Kidney (tissue), 14 donors: ENCODE measurements around the gene ASPG. TPM values are rescaled to one million over a fixed set of nuclear protein-coding genes. Genes with fewer than 3 reads are reported as not detected.

Experiments
- DNase-seq, 5 donors: peaks; one replicate each; pipeline ENCODE4 v3.0.0-alpha.2; 2013 to 2020
- FAIRE-seq: peaks from 2 replicates; lab custom pipeline; 2012; peaks lifted over from hg19 to GRCh38; lab: Jason Lieb, UNC
- H3K27ac ChIP-seq, 2 donors: one replicate each; pipeline ENCODE4 v1.7.0; 2013; ENCODE audit warnings: low read depth in 2 of 2, low read length in 2 of 2, inconsistent platforms in 1 of 2
- H3K27me3 ChIP-seq: one replicate; pipeline ENCODE4 v1.7.1; 2013; ENCODE audit warnings: low read length, inconsistent platforms; ENCODE audit not compliant: control insufficient read depth, insufficient read depth
- H3K36me3 ChIP-seq, 3 donors: one replicate each; pipeline versions ENCODE4 v1.7.0 to v1.7.1; 2013; ENCODE audit warnings: low read length in 3 of 3, control low read depth in 1 of 3, inconsistent platforms in 1 of 3; ENCODE audit not compliant: insufficient read depth in 3 of 3, control insufficient read depth in 2 of 3
- H3K4me1 ChIP-seq, 3 donors: one replicate each; pipeline versions ENCODE4 v1.7.0 to v1.7.1; 2013; ENCODE audit warnings: low read length in 3 of 3, inconsistent platforms in 1 of 3, low read depth in 1 of 3; ENCODE audit not compliant: control insufficient read depth in 2 of 3, insufficient read depth in 2 of 3
- H3K4me3 ChIP-seq, 3 donors: one replicate each; pipeline versions ENCODE4 v1.7.0 to v1.8.1; 2013; ENCODE audit warnings: low read length in 3 of 3, control low read depth in 1 of 3, inconsistent platforms in 1 of 3
- H3K9ac ChIP-seq, 3 donors: one replicate each; pipeline versions ENCODE4 v1.7.0 to v1.7.1; 2013; ENCODE audit warnings: low read length in 3 of 3, control low read depth in 1 of 3, inconsistent platforms in 1 of 3
- H3K9me3 ChIP-seq, 3 donors: one replicate each; pipeline versions ENCODE4 v1.7.0 to v1.7.1; 2013; ENCODE audit warnings: low read length in 3 of 3, control low read depth in 1 of 3, inconsistent platforms in 1 of 3; ENCODE audit not compliant: control insufficient read depth in 2 of 3, insufficient read depth in 1 of 3
- CTCF ChIP-seq: IDR thresholded peaks from 3 replicates; pipeline ENCODE4 v1.5.1; 2012; ENCODE audit warnings: mild to moderate bottlenecking, moderate library complexity, borderline replicate concordance; ENCODE audit not compliant: insufficient read depth; ENCODE audit errors: extremely low read depth
- intact Hi-C: fragments of 100-400 bp; cut with DNase I; formaldehyde crosslinking; loops from one replicate; pipeline ENCODE4 v1.11.1; 2022
- polyA plus RNA-seq: library from polyadenylated mRNA; stranded (reverse); fragments of 350-450 nt; fragmentation: Illumina TruSeq; extraction: RNeasy Lipid Tissue Mini Kit (QIAGEN cat#74804); gene quantifications from one replicate; pipeline ENCODE4 v1.2.3, GENCODE V29; 2014; ENCODE audit warnings: low read depth, low replicate concordance; ENCODE audit not compliant: insufficient read depth
- total RNA-seq: library from RNA; stranded (reverse); fragmentation: NEBNext Ultra II Directional; extraction: Animal tissue kit (Norgen Biotek cat#: 25700); gene quantifications from one replicate; pipeline ENCODE4 v1.2.1, GENCODE V29; 2021
- donor health status: control.
- donor health status: control.
- donor health status: control.
- donor health status: control.
- donor health status: control.
- donor health status: DM: yes; HTN: yes; CAD: no.
- donor health status: Normal renal cell carcinoma (clear cell type).

Gene ASPG
- total and polyA plus RNA-seq, 2 donors from 2014 or later: 2.5 to 58.1 TPM

- intact Hi-C loops: no loop called here
- H3K4me3 ChIP-seq: no peak overlapping the region
- H3K27me3 ChIP-seq: no peaks in the 10 kb centered on the region
- DNase-seq (peak in 2 of 5 donors; percentile 48 to 62), FAIRE-seq (no peak)
- H3K4me1 ChIP-seq: no peaks in the 10 kb centered on the region
- no peak overlapping the region for H3K9ac ChIP-seq
- TF ChIP-seq CTCF: no peak
- no peaks in the 10 kb centered on the region for H3K36me3 ChIP-seq
- H3K9me3 ChIP-seq: no peaks in the 10 kb centered on the region
- H3K27ac ChIP-seq: no peak overlapping the region
These were observed 20.4 kb downstream of the ASPG start for GRCh38 chr14:104105822-104106470.

GRCh38 chr14:104106471-104106991 is 21.0 kb downstream of the ASPG start:
- FAIRE-seq: no peak
- Histone ChIP-seq H3K27me3 (no peaks in the 10 kb centered on the region), H3K4me1 (no peaks in the 10 kb centered on the region), H3K9me3 (no peaks in the 10 kb centered on the region), H3K9ac (no peak overlapping the region), H3K27ac (no peak overlapping the region), H3K36me3 (no peaks in the 10 kb centered on the region), H3K4me3 (no peak overlapping the region)
- intact Hi-C loops: no loop called here
- no peak for TF ChIP-seq CTCF
- peak in 2 of 5 donors; percentile 39 to 70 for DNase-seq

GRCh38 chr14:104107101-104107581 is 21.6 kb downstream of the ASPG start:
- FAIRE-seq: no peak
- Histone ChIP-seq H3K9ac (no peak overlapping the region), H3K36me3 (no peaks in the 10 kb centered on the region), H3K27ac (no peak overlapping the region), H3K4me1 (no peaks in the 10 kb centered on the region), H3K9me3 (no peaks in the 10 kb centered on the region), H3K4me3 (no peak overlapping the region), H3K27me3 (no peaks in the 10 kb centered on the region)
- DNase-seq: peak in 1 of 5 donors; percentile 6
- TF ChIP-seq CTCF: no peak
- intact Hi-C loops: no loop called here
